Vagina (tissue), 2 donors: Measurements from ENCODE around the gene SEMA4A.
A peak's percentile ranks its signal among the peaks of the same experiment; 100 is the strongest.

ENCODE experiments used
- POLR2A ChIP-seq, 2 donors: fragments of 450-650 bp; IDR thresholded peaks; one replicate each; pipeline ENCODE4 v1.6.1; 2017; ENCODE audit warnings: antibody characterized with exemption in 2 of 2, mild to moderate bottlenecking in 2 of 2, moderate library complexity in 2 of 2
- POLR2AphosphoS5 ChIP-seq, 2 donors: sonication (generic); formaldehyde crosslinking; IDR thresholded peaks; one replicate each; pipeline ENCODE4 v1.9.0; 2017; ENCODE audit warnings: antibody characterized with exemption in 2 of 2, mild to moderate bottlenecking in 2 of 2, low read depth in 1 of 2; ENCODE audit not compliant: insufficient read depth in 1 of 2
- TF ChIP-seq, protein P1 (sequence below), 3 experiments: fragments of 450-650 bp in 2 of 3; fragments of 200-600 bp in 1 of 3; sonication (generic) in 1 of 3; IDR thresholded peaks; one replicate each; pipeline ENCODE4 v1.5.1; 2017 to 2019; ENCODE audit warnings: antibody characterized with exemption in 3 of 3, mild to moderate bottlenecking in 2 of 3, moderate library complexity in 2 of 3

DNA sequence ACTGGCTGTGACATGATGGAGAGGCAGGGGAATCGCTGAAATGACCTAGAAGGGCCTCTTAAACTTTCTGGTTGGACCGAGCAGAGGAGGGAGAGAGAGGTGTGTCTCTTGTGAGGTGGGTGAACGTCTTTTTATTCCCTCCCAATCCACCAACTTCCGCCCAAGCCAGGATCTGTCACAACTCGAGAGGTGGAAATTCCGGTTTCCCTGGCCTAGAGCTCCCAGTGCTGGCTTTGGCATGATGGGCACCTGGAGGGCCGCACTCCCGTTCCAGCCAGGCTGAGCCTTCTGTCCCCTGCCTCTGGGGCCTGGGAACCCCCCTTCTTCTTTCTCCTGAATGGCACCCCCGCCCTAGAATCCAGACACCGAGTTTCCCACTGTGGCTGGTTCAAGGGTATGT is at the start of gene SEMA4A:
- TF ChIP-seq, protein P1, sequence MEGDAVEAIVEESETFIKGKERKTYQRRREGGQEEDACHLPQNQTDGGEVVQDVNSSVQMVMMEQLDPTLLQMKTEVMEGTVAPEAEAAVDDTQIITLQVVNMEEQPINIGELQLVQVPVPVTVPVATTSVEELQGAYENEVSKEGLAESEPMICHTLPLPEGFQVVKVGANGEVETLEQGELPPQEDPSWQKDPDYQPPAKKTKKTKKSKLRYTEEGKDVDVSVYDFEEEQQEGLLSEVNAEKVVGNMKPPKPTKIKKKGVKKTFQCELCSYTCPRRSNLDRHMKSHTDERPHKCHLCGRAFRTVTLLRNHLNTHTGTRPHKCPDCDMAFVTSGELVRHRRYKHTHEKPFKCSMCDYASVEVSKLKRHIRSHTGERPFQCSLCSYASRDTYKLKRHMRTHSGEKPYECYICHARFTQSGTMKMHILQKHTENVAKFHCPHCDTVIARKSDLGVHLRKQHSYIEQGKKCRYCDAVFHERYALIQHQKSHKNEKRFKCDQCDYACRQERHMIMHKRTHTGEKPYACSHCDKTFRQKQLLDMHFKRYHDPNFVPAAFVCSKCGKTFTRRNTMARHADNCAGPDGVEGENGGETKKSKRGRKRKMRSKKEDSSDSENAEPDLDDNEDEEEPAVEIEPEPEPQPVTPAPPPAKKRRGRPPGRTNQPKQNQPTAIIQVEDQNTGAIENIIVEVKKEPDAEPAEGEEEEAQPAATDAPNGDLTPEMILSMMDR (IDR thresholded peaks at IDR 0.05) = no peak
- no peak for TF ChIP-seq POLR2A (IDR thresholded peaks at IDR 0.05)
- TF ChIP-seq POLR2AphosphoS5 (IDR thresholded peaks at IDR 0.05; ENCODE audit: insufficient read depth in 1 of 2, low read depth in 1 of 2) = peak in 1 of 2 donors; percentile 42
